Upper lobe of left lung (tissue), 4 donors: ENCODE results near the gene DPH2.

Experiments used
- POLR2A ChIP-seq, 4 donors: fragments of 450-650 bp; IDR thresholded peaks; one replicate each; pipeline ENCODE4 v1.5.1; 2016 to 2017; ENCODE audit warnings: antibody characterized with exemption in 4 of 4, mild to moderate bottlenecking in 2 of 4
- POLR2AphosphoS5 ChIP-seq, 2 donors: sonication (generic); formaldehyde crosslinking; IDR thresholded peaks; one replicate each; pipeline ENCODE4 v1.5.1; 2017; ENCODE audit warnings: antibody characterized with exemption in 2 of 2

DNA sequence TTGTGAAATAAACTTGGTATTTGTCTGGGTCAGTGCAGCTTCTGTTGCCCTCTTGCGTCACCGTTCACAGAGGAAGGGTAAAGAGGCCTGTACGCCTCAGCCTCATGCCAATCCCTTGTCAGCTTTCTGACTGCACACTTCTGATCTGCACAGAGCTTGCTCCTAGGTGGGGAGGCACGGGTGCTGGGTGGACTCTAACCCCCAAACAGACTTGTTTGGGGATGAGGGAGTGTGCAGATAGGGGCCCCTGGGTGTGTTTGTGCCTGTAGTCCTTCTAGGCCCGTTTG lies 8.4 kb downstream of the DPH2 start:
- TF ChIP-seq POLR2AphosphoS5 (IDR thresholded peaks at IDR 0.05) (no peak), POLR2A (IDR thresholded peaks at IDR 0.05) (no peak)
